Measurements from ENCODE around the gene PHF20. TPM values are rescaled to one million over a fixed set of nuclear protein-coding genes. Genes with fewer than 3 reads are reported as not detected.

Gene PHF20
- polyA plus RNA-seq, 1 donor from 2014 or later = 49.2 TPM

GRCh38 chr20:35891375-35891774 lies 119.6 kb downstream of the PHF20 start:
- Histone ChIP-seq H3K9ac (ENCODE audit: low read length) (no peak overlapping the region), H3K4me2 (ENCODE audit: low read length) (no peak overlapping the region)
- no peak for TF ChIP-seq POLR2AphosphoS5 (IDR thresholded peaks at IDR 0.05)
- no peak for TF ChIP-seq SMC3 (conservative IDR thresholded peaks at IDR 0.05; ENCODE audit: poor library complexity)
- TF ChIP-seq MXI1 (conservative IDR thresholded peaks at IDR 0.05; ENCODE audit: poor library complexity, severe bottlenecking) = no peak
- no peak for TF ChIP-seq EP300 (conservative IDR thresholded peaks at IDR 0.05; ENCODE audit: poor library complexity, severe bottlenecking)
- TF ChIP-seq EZH2 (IDR thresholded peaks at IDR 0.05; ENCODE audit: borderline replicate concordance, insufficient read depth, low read length, poor library complexity, severe bottlenecking) = no peak
- no peak for TF ChIP-seq RAD21 (conservative IDR thresholded peaks at IDR 0.05)
- TF ChIP-seq REST (IDR thresholded peaks at IDR 0.05; ENCODE audit: borderline replicate concordance) = no peak
- no peak for TF ChIP-seq CTCF (IDR thresholded peaks at IDR 0.05; ENCODE audit: poor library complexity, severe bottlenecking)
- TF ChIP-seq TAF1 (IDR thresholded peaks at IDR 0.05; ENCODE audit: low read depth) = no peak

GRCh38 chr20:35892871-35893270 lies 121.1 kb downstream of the PHF20 start:
- H3K9ac ChIP-seq (ENCODE audit: low read length) = no peak overlapping the region
- H3K36me3 ChIP-seq (ENCODE audit: insufficient read depth, low read length) = no peaks in the 10 kb centered on the region
- H3F3A ChIP-seq (ENCODE audit: insufficient read depth, low read length, poor library complexity, severe bottlenecking) = no peaks in the 10 kb centered on the region
- H3K4me2 ChIP-seq (ENCODE audit: low read length) = no peak overlapping the region
- H2AFZ ChIP-seq (ENCODE audit: low read depth, low read length) = no peak overlapping the region
- no peaks in the 10 kb centered on the region for H3K9me3 ChIP-seq (ENCODE audit: low read length)
- no peaks in the 10 kb centered on the region for H3K79me2 ChIP-seq (replicated peaks; ENCODE audit: insufficient read depth, low read length)
- TF ChIP-seq EP300 (conservative IDR thresholded peaks at IDR 0.05; ENCODE audit: poor library complexity, severe bottlenecking) = no peak
- TF ChIP-seq REST (IDR thresholded peaks at IDR 0.05; ENCODE audit: borderline replicate concordance) = no peak
- no peak for TF ChIP-seq SMC3 (conservative IDR thresholded peaks at IDR 0.05; ENCODE audit: poor library complexity)
- no peaks in the 10 kb centered on the region for H4K20me1 ChIP-seq (ENCODE audit: insufficient read depth)
- no peaks in the 10 kb centered on the region for H3K27me3 ChIP-seq (ENCODE audit: insufficient read depth, low read depth, low read length)
- H3K27ac ChIP-seq (ENCODE audit: low read length) = no peak overlapping the region
- H3K4me3 ChIP-seq (ENCODE audit: low read length) = no peak overlapping the region
- H3K9me2 ChIP-seq (ENCODE audit: insufficient read depth, low read length) = no peaks in the 10 kb centered on the region

More at GRCh38 chr20:35891375-35891774, 119.6 kb downstream of the PHF20 start:
- Histone ChIP-seq H3K27ac (ENCODE audit: low read length) (no peak overlapping the region), H3K9me2 (ENCODE audit: insufficient read depth, low read length) (no peaks in the 10 kb centered on the region), H3K36me3 (ENCODE audit: insufficient read depth, low read length) (no peaks in the 10 kb centered on the region), H4K20me1 (ENCODE audit: insufficient read depth) (no peaks in the 10 kb centered on the region), H3K27me3 (ENCODE audit: insufficient read depth, low read depth, low read length) (no peaks in the 10 kb centered on the region), H2AFZ (ENCODE audit: low read depth, low read length) (no peak overlapping the region), H3F3A (ENCODE audit: insufficient read depth, low read length, poor library complexity, severe bottlenecking) (no peaks in the 10 kb centered on the region), H3K4me3 (ENCODE audit: low read length) (no peak overlapping the region), H3K79me2 (replicated peaks; ENCODE audit: insufficient read depth, low read length) (no peaks in the 10 kb centered on the region), H3K9me3 (ENCODE audit: low read length) (no peaks in the 10 kb centered on the region)
